Body of pancreas (tissue), 4 donors: ENCODE results near the gene RAB3B. TPM values are rescaled to one million over a fixed set of nuclear protein-coding genes. Genes with fewer than 3 reads are reported as not detected.

Experiments used
- ATAC-seq: fragments of 150-250 bp; one replicate; pipeline ENCODE4 v1.9.1; 2016
- DNase-seq, 4 donors: peaks; one replicate each; pipeline ENCODE4 v3.0.0-alpha.2; 2019
- H3K27ac ChIP-seq, 4 donors: fragments of 200-600 bp; sonication (generic); 1 replicate in 3 of 4; 2 replicates in 1 of 4; pipeline versions ENCODE4 v1.5.1 to v1.6.1; 2016 to 2019; ENCODE audit warnings: mild to moderate bottlenecking in 1 of 4, mixed read lengths in 1 of 4, moderate library complexity in 1 of 4
- H3K27me3 ChIP-seq, 2 donors: fragments of 200-600 bp; sonication (generic); one replicate each; pipeline ENCODE4 v1.6.0; 2016; ENCODE audit warnings: mild to moderate bottlenecking in 1 of 2
- H3K36me3 ChIP-seq, 2 donors: fragments of 200-600 bp; sonication (generic); replicated peaks in 1 of 2; 2 replicates each; pipeline ENCODE4 v1.5.1; 2016; ENCODE audit warnings: low read depth in 2 of 2; ENCODE audit not compliant: insufficient read depth in 1 of 2
- H3K4me1 ChIP-seq: fragments of 200-600 bp; sonication (generic); one replicate; pipeline ENCODE4 v1.6.0; 2016
- H3K4me3 ChIP-seq, 2 donors: fragments of 200-600 bp; sonication (generic); 1 replicate in 1 of 2; 2 replicates in 1 of 2; pipeline ENCODE4 v1.5.1; 2016 to 2019
- H3K9me3 ChIP-seq, 3 donors: fragments of 200-600 bp; sonication (generic); 1 replicate in 2 of 3; 2 replicates in 1 of 3; pipeline ENCODE4 v1.5.1; 2016
- CTCF ChIP-seq, 7 experiments: fragments of 450-650 bp in 4 of 7; fragments of 200-600 bp in 3 of 7; sonication (generic) in 3 of 7; IDR thresholded peaks; one replicate each; pipeline ENCODE4 v1.5.1; 2016 to 2019; ENCODE audit warnings: antibody characterized with exemption in 7 of 7
- POLR2A ChIP-seq, 3 donors: fragments of 450-650 bp; IDR thresholded peaks; one replicate each; pipeline ENCODE4 v1.6.1; 2016; ENCODE audit warnings: antibody characterized with exemption in 3 of 3, mild to moderate bottlenecking in 2 of 3
- WGBS, 2 donors: methylation state at CpG; one replicate each; pipeline ENCODE4 v1.1.5; 2017; 5-methylcytosine and 5-hydroxymethylcytosine counted together
- intact Hi-C: fragments of 100-400 bp; cut with DNase I; formaldehyde crosslinking; loops from one replicate; pipeline ENCODE4 v1.15.1; 2023
- total RNA-seq, 2 donors: library from RNA; depleted of rRNA; stranded (reverse); fragments of >200 nt; gene quantifications; one replicate each; pipeline ENCODE4 v1.1.0, GENCODE V29; 2016

The RAB3B gene
- total RNA-seq, 2 donors from 2014 or later = 1.3 to 2.9 TPM

DNA sequence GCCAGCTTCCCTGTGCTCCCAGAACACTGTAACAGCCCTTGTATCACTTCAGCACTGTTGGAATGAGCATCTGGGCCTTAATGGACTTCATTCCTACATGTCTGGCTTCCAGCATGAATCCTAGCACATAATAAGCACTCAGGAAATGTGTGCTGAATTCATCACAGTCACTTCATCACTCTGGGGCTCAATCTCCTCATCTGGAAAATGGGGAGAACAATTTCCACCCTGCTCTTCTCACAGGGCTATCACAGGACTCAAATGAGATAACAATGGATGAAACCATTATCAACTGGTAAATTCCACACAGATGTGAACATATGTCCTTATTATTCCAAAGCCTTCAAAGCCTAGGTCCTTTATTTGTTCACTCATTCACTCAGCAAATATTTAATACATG lies 12.4 kb downstream of the RAB3B start:
- TF ChIP-seq POLR2A (IDR thresholded peaks at IDR 0.05) (no peak), CTCF (IDR thresholded peaks at IDR 0.05) (no peak)
- no peaks in the 10 kb centered on the region for H3K4me1 ChIP-seq
- no peaks in the 10 kb centered on the region for H3K9me3 ChIP-seq
- no peak overlapping the region for H3K27ac ChIP-seq
- H3K27me3 ChIP-seq = no peaks in the 10 kb centered on the region
- H3K4me3 ChIP-seq = no peak overlapping the region
- H3K36me3 ChIP-seq = no peaks in the 10 kb centered on the region
- intact Hi-C loops = no loop called here
- DNase-seq = no peak
- no peak for ATAC-seq

- ATAC-seq (no peak), DNase-seq (no peak)
- Histone ChIP-seq H3K4me3 (no peak overlapping the region), H3K27me3 (no peaks in the 10 kb centered on the region), H3K36me3 (no peaks in the 10 kb centered on the region), H3K4me1 (no peaks in the 10 kb centered on the region), H3K9me3 (no peaks in the 10 kb centered on the region), H3K27ac (no peak overlapping the region)
- WGBS, 2 donors = 61 to 78% methylated on average over 8 to 12 of the region's 12 CpGs
- intact Hi-C loops = no loop called here
- no peak for TF ChIP-seq CTCF (IDR thresholded peaks at IDR 0.05)
- no peak for TF ChIP-seq POLR2A (IDR thresholded peaks at IDR 0.05)
Observed at GRCh38 chr1:51976846-51977602, 13.5 kb downstream of the RAB3B start.

- no peaks in the 10 kb centered on the region for H3K9me3 ChIP-seq
- TF ChIP-seq CTCF (IDR thresholded peaks at IDR 0.05) = no peak
- no peak for TF ChIP-seq POLR2A (IDR thresholded peaks at IDR 0.05)
- H3K36me3 ChIP-seq = no peaks in the 10 kb centered on the region
- H3K4me1 ChIP-seq = peaks cover 7% of the 10 kb centered on the region
- intact Hi-C loops = no loop called here
- DNase-seq = no peak
- no peak overlapping the region for H3K4me3 ChIP-seq
- WGBS, 2 donors = 81 to 84% methylated on average over 1 of the region's 1 CpG
- no peaks in the 10 kb centered on the region for H3K27me3 ChIP-seq
- ATAC-seq = no peak
- no peak overlapping the region for H3K27ac ChIP-seq
Observed at GRCh38 chr1:51973587-51974474, 16.7 kb downstream of the RAB3B start.

DNA sequence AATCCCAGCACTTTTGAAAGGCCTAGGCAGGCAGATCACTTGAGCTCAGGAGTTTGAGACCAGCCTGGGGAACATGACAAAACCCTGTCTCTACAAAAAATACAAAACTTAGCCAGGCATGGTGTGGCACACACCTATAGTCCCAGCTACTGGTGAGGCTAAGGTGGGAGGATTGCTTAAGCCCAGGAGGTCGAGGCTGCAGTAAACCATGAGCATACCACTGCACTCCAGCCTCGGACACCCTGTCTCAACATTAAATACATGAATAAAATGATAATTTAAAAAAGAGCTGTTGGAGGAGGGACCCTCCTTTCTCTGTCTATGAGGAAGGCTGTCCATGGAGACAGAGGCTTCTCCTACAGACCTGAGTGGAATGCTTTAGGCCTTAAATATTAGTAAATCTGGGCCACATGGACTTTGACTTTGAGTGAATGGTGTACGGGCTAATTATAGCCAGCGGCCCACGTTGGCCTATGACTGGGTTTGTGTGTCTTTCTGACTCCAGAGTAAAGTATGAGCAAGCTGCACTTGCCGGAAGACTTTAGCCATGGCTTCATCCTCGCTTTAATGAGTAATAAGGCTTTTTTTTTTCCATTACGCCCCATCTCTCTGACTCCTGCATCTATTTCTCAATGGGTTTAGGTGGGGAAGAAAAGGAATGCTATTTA lies 21.3 kb downstream of the RAB3B start:
- peak overlapping the region in 1 of 4 donors; percentile 12 for H3K27ac ChIP-seq
- H3K9me3 ChIP-seq = no peaks in the 10 kb centered on the region
- WGBS, 2 donors = 72 to 73% methylated on average over 8 of the region's 8 CpGs
- no peaks in the 10 kb centered on the region for H3K27me3 ChIP-seq
- no peak overlapping the region for H3K4me3 ChIP-seq
- H3K4me1 ChIP-seq = peaks cover 16% of the 10 kb centered on the region
- intact Hi-C loops = no loop called here
- TF ChIP-seq CTCF (IDR thresholded peaks at IDR 0.05) = no peak
- TF ChIP-seq POLR2A (IDR thresholded peaks at IDR 0.05) = no peak
- ATAC-seq (no peak), DNase-seq (peak in 2 of 4 donors; percentile 13 to 34)
- H3K36me3 ChIP-seq = no peaks in the 10 kb centered on the region
